CD8-positive, alpha-beta memory T cell (primary cell): ENCODE results near the gene FAM131A. TPM values are rescaled to one million over a fixed set of nuclear protein-coding genes. Genes with fewer than 3 reads are reported as not detected.

Source experiments
- CTCF ChIA-PET: fragments of 350-600 bp; sonication (Branson Sonifier 250); formaldehyde crosslinking; loops from one replicate; lab custom pipeline; 2021; ENCODE audit warnings: antibody characterized with exemption; lab: Charles Lee
- POLR2A ChIA-PET: fragments of 350-600 bp; sonication (Branson Sonifier 250); formaldehyde crosslinking; loops from one replicate; lab custom pipeline; 2021; ENCODE audit warnings: antibody characterized with exemption; lab: Charles Lee
- DNase-seq, 5 donors: peaks; one replicate each; pipeline versions ENCODE4 v3.0.0 to v3.0.0-alpha.2; 2020 to 2022; ENCODE audit warnings: mixed read lengths in 1 of 5
- H3K27ac ChIP-seq: one replicate; pipeline ENCODE4 v1.7.0; 2013; ENCODE audit warnings: low read depth, mild to moderate bottlenecking, low read length, moderate library complexity
- H3K27me3 ChIP-seq: 2 replicates; pipeline ENCODE4 v1.7.0; 2013; ENCODE audit warnings: low read length, mild to moderate bottlenecking; ENCODE audit not compliant: insufficient read depth, poor library complexity, severe bottlenecking
- H3K36me3 ChIP-seq: 2 replicates; pipeline ENCODE4 v1.7.0; 2013; ENCODE audit warnings: mild to moderate bottlenecking, low read length, moderate library complexity; ENCODE audit not compliant: insufficient read depth
- H3K4me1 ChIP-seq: 2 replicates; pipeline ENCODE4 v1.7.0; 2013; ENCODE audit warnings: mild to moderate bottlenecking, low read length, moderate library complexity; ENCODE audit not compliant: insufficient read depth
- H3K4me3 ChIP-seq: 2 replicates; pipeline ENCODE4 v1.7.0; 2013; ENCODE audit warnings: mild to moderate bottlenecking, low read length
- H3K9me3 ChIP-seq: 2 replicates; pipeline ENCODE4 v1.7.0; 2013; ENCODE audit warnings: mild to moderate bottlenecking, low read length
- H3K27ac Mint-ChIP-seq, 8 donors: one replicate each; pipeline ENCODE4 v1.8.0; 2020 to 2021; ENCODE audit warnings: mixed read lengths in 8 of 8, mild to moderate bottlenecking in 6 of 8, inconsistent platforms in 3 of 8, moderate library complexity in 3 of 8
- H3K27me3 Mint-ChIP-seq, 2 donors: one replicate each; pipeline ENCODE4 v1.8.0; 2020 to 2021; ENCODE audit warnings: mixed read lengths in 2 of 2, mild to moderate bottlenecking in 1 of 2, moderate library complexity in 1 of 2
- H3K36me3 Mint-ChIP-seq, 3 donors: one replicate each; pipeline ENCODE4 v1.8.0; 2020 to 2021; ENCODE audit warnings: mixed read lengths in 3 of 3, inconsistent platforms in 1 of 3, mild to moderate bottlenecking in 1 of 3
- H3K4me1 Mint-ChIP-seq, 3 donors: one replicate each; pipeline ENCODE4 v1.8.0; 2020 to 2021; ENCODE audit warnings: mixed read lengths in 3 of 3, inconsistent platforms in 1 of 3, mild to moderate bottlenecking in 1 of 3
- H3K4me3 Mint-ChIP-seq, 7 donors: one replicate each; pipeline ENCODE4 v1.8.0; 2020 to 2021; ENCODE audit warnings: mixed read lengths in 7 of 7, mild to moderate bottlenecking in 6 of 7, moderate library complexity in 4 of 7, inconsistent platforms in 2 of 7
- H3K9me3 Mint-ChIP-seq, 5 donors: one replicate each; pipeline ENCODE4 v1.8.0; 2020 to 2022; ENCODE audit warnings: mixed read lengths in 5 of 5, mild to moderate bottlenecking in 3 of 5, moderate library complexity in 2 of 5, inconsistent platforms in 1 of 5
- polyA plus RNA-seq: library from polyadenylated mRNA; unstranded; fragments of 300-500 nt; fragmentation: Illumina TruSeq; gene quantifications from one replicate; pipeline ENCODE4 v1.2.3, GENCODE V29; 2021
- total RNA-seq, 2 experiments: library from RNA; stranded (reverse); gene quantifications; one replicate each; pipeline ENCODE4 v1.2.3, GENCODE V29; 2021

FAM131A gene
- total and polyA plus RNA-seq, 3 experiments from 2014 or later, result 2.2 to 2.4 (median 2.2) TPM

- Histone ChIP-seq H3K27me3 (no peaks in the 10 kb centered on the region), H3K4me3 (no peak overlapping the region), H3K36me3 (no peaks in the 10 kb centered on the region), H3K9me3 (no peaks in the 10 kb centered on the region), H3K4me1 (no peaks in the 10 kb centered on the region), H3K27ac (no peak overlapping the region)
- no peak for DNase-seq
- Mint-ChIP-seq H3K4me1 (no peaks in the 10 kb centered on the region), H3K27ac (no peak overlapping the region), H3K9me3 (no peaks in the 10 kb centered on the region), H3K4me3 (no peak overlapping the region), H3K36me3 (peaks cover 0 to 18% (median 10%) of the 10 kb centered on the region in 3 donors), H3K27me3 (no peaks in the 10 kb centered on the region)
- CTCF ChIA-PET, result interaction anchor here (2.0 kb wide), 1 partner anchor 9 kb away, joined by 6 read pairs; no protein-coding TSS in a partner anchor
- POLR2A ChIA-PET, result no interaction called here
Measured at GRCh38 chr3:184344579-184345316, 7.3 kb downstream of the FAM131A start.

- H3K4me1 ChIP-seq, result no peaks in the 10 kb centered on the region
- no peak overlapping the region for H3K4me3 Mint-ChIP-seq
- no peak overlapping the region for H3K27ac Mint-ChIP-seq
- no peaks in the 10 kb centered on the region for H3K9me3 ChIP-seq
- H3K27me3 ChIP-seq, result no peaks in the 10 kb centered on the region
- H3K4me1 Mint-ChIP-seq, result no peaks in the 10 kb centered on the region
- H3K27ac ChIP-seq, result no peak overlapping the region
- no peaks in the 10 kb centered on the region for H3K36me3 ChIP-seq
- CTCF ChIA-PET, result interaction anchor here (1.0 to 2.0 kb wide), 2 partner anchors 8 to 14 kb away, joined by 3 to 6 read pairs; no protein-coding TSS in a partner anchor
- H3K27me3 Mint-ChIP-seq, result no peaks in the 10 kb centered on the region
- no peak for DNase-seq
- POLR2A ChIA-PET, result no interaction called here
- no peak overlapping the region for H3K4me3 ChIP-seq
- peaks cover 0 to 18% (median 9%) of the 10 kb centered on the region in 3 donors for H3K36me3 Mint-ChIP-seq
- no peaks in the 10 kb centered on the region for H3K9me3 Mint-ChIP-seq
Measured at GRCh38 chr3:184345317-184346144, 8.1 kb downstream of the FAM131A start.

GRCh38 chr3:184346480-184347190 lies 9.2 kb downstream of the FAM131A start:
- Mint-ChIP-seq H3K9me3 (no peaks in the 10 kb centered on the region), H3K27ac (peak overlapping the region in 1 of 8 donors; percentile 78), H3K4me1 (no peaks in the 10 kb centered on the region), H3K27me3 (no peaks in the 10 kb centered on the region), H3K36me3 (peaks cover 0 to 17% (median 6%) of the 10 kb centered on the region in 3 donors), H3K4me3 (no peak overlapping the region)
- ChIA-PET CTCF (no interaction called here), POLR2A (no interaction called here)
- Histone ChIP-seq H3K4me1 (no peaks in the 10 kb centered on the region), H3K4me3 (no peak overlapping the region), H3K27me3 (no peaks in the 10 kb centered on the region), H3K36me3 (no peaks in the 10 kb centered on the region), H3K27ac (peak overlapping the region; percentile 61), H3K9me3 (no peaks in the 10 kb centered on the region)
- no peak for DNase-seq

GRCh38 chr3:184347321-184348056 lies 10.1 kb downstream of the FAM131A start:
- H3K4me1 Mint-ChIP-seq, result no peaks in the 10 kb centered on the region
- no peaks in the 10 kb centered on the region for H3K27me3 Mint-ChIP-seq
- no peaks in the 10 kb centered on the region for H3K9me3 Mint-ChIP-seq
- Histone ChIP-seq H3K36me3 (no peaks in the 10 kb centered on the region), H3K9me3 (no peaks in the 10 kb centered on the region), H3K27ac (peak overlapping the region; percentile 61), H3K4me3 (no peak overlapping the region), H3K27me3 (no peaks in the 10 kb centered on the region), H3K4me1 (no peaks in the 10 kb centered on the region)
- H3K27ac Mint-ChIP-seq, result no peak overlapping the region
- peaks cover 0 to 15% (median 5%) of the 10 kb centered on the region in 3 donors for H3K36me3 Mint-ChIP-seq
- ChIA-PET CTCF (no interaction called here), POLR2A (interaction anchor here (0.6 kb wide), 1 partner anchor 94 kb away, joined by 7 read pairs; no protein-coding TSS in a partner anchor)
- DNase-seq, result no peak
- H3K4me3 Mint-ChIP-seq, result no peak overlapping the region

GRCh38 chr3:184348057-184348382 lies 10.6 kb downstream of the FAM131A start:
- POLR2A ChIA-PET, result interaction anchor here (0.6 kb wide), 1 partner anchor 95 kb away, joined by 7 read pairs; no protein-coding TSS in a partner anchor
- Mint-ChIP-seq H3K9me3 (no peaks in the 10 kb centered on the region), H3K27ac (no peak overlapping the region), H3K36me3 (peaks cover 0 to 11% (median 3%) of the 10 kb centered on the region in 3 donors), H3K27me3 (no peaks in the 10 kb centered on the region), H3K4me3 (no peak overlapping the region), H3K4me1 (no peaks in the 10 kb centered on the region)
- no peaks in the 10 kb centered on the region for H3K36me3 ChIP-seq
- CTCF ChIA-PET, result no interaction called here
- peak overlapping the region; percentile 53 for H3K27ac ChIP-seq
- H3K27me3 ChIP-seq, result no peaks in the 10 kb centered on the region
- no peak overlapping the region for H3K4me3 ChIP-seq
- DNase-seq, result no peak
- H3K9me3 ChIP-seq, result no peaks in the 10 kb centered on the region
- H3K4me1 ChIP-seq, result no peaks in the 10 kb centered on the region

- Histone ChIP-seq H3K4me1 (peaks cover 4% of the 10 kb centered on the region), H3K27ac (peak overlapping the region; percentile 16), H3K36me3 (no peaks in the 10 kb centered on the region), H3K9me3 (no peaks in the 10 kb centered on the region), H3K4me3 (no peak overlapping the region), H3K27me3 (no peaks in the 10 kb centered on the region)
- Mint-ChIP-seq H3K27ac (peak overlapping the region in 1 of 8 donors; percentile 16), H3K9me3 (no peaks in the 10 kb centered on the region), H3K4me1 (peaks cover 0 to 6% (median 0%) of the 10 kb centered on the region in 3 donors), H3K36me3 (peaks cover 0 to 4% (median 0%) of the 10 kb centered on the region in 3 donors), H3K27me3 (no peaks in the 10 kb centered on the region), H3K4me3 (no peak overlapping the region)
- DNase-seq, result no peak
- CTCF ChIA-PET, result interaction anchor here (1.0 to 1.1 kb wide), 3 partner anchors 11 to 164 kb away, joined by 3 to 4 read pairs (median 3); no protein-coding TSS in a partner anchor
- POLR2A ChIA-PET, result no interaction called here
Measured at GRCh38 chr3:184349563-184350470, 12.4 kb downstream of the FAM131A start.

- H3K9me3 ChIP-seq, result no peaks in the 10 kb centered on the region
- ChIA-PET POLR2A (no interaction called here), CTCF (interaction anchor here (1.0 to 1.1 kb wide), 3 partner anchors 12 to 163 kb away, joined by 3 to 4 read pairs (median 3); no protein-coding TSS in a partner anchor)
- H3K4me1 ChIP-seq, result peaks cover 4% of the 10 kb centered on the region
- no peak overlapping the region for H3K27ac ChIP-seq
- H3K4me3 ChIP-seq, result no peak overlapping the region
- Mint-ChIP-seq H3K27me3 (no peaks in the 10 kb centered on the region), H3K36me3 (no peaks in the 10 kb centered on the region), H3K4me1 (peaks cover 0 to 6% (median 0%) of the 10 kb centered on the region in 3 donors), H3K4me3 (no peak overlapping the region), H3K27ac (no peak overlapping the region), H3K9me3 (no peaks in the 10 kb centered on the region)
- H3K27me3 ChIP-seq, result no peaks in the 10 kb centered on the region
- H3K36me3 ChIP-seq, result no peaks in the 10 kb centered on the region
- DNase-seq, result no peak
Measured at GRCh38 chr3:184350618-184351017, 13.2 kb downstream of the FAM131A start.
